NK-92 (cell line): ENCODE results near the gene PLCB1.

Source experiments
- DNase-seq: peaks from one replicate; lab custom pipeline; 2025; ENCODE audit not compliant: unreplicated experiment; lab: John Stamatoyannopoulos, UW

Gene PLCB1

GRCh38 chr20:8854571-8854970 is 722.5 kb downstream of the PLCB1 start:
- no peak for DNase-seq

GRCh38 chr20:8855315-8855714 is 723.2 kb downstream of the PLCB1 start:
- no peak for DNase-seq

DNA sequence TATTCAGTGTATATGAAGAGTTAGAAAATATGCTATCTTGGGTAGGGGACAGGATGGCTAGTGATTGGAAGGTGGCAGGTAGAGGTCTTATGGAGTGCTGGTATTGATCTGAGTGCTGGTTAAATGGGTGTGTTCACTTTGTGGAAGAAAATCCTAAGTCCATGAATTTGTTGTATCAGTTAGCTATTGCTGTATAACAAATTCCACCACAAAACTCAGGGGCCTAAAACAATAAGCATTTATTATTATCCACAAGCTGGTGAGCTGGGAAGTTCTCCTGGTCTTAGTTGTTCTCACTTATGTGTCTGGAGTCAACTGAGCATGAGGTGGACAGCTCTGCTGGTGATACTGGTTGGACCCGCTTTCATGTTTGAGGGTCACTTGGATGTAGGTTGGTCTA is 724.6 kb downstream of the PLCB1 start:
- DNase-seq = no peak

DNA sequence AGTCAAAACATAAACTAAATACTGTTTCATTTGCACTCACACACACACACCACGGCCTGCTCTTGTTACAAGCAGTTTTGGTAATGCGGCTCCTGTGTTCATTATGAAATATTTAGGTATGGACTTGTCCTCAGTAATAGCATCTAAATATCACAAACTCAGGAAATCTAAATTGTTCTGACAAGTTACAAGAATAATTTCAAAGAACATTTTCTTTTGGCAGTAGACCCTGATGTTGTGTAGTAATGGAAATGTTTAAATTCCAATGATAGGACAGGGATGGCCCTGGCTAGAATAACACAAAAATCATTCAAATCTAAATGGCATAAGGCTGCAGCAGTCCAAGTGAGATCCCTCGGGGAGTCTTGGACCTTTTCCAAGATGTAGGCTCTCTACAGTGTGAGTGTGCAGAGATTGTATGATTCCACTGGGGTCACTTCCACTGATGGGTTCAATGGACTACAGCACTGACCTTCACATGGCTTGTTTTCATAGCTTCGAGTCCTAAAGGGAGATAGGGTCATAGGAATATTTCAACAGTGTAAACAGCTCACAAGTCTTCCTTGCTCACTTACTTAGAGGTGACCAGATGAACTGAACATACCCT is 726.2 kb downstream of the PLCB1 start:
- DNase-seq = no peak

DNA sequence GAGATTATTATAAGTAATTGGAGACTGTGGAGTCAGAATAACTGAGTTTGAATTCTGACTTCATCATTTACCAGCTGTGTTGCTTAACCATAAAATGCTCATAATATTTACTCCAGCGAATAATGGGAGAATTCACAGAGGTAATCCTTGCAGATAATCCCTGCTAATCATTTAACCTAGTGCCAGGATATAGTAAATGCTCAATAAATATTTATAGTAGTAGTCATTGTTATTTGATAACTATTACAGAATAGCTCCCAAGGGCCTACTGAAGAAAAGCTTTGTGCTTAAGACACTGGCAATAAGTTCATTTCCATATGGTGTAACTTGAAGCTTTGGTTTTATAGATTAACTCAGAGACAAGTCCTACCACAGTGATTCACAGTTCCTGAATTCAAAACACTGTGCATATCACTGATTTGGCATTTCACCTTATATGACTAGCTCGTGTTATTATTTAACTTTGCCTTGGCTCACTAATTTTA is 728.0 kb downstream of the PLCB1 start:
- DNase-seq = no peak

GRCh38 chr20:8862092-8862491 is 730.0 kb downstream of the PLCB1 start:
- no peak for DNase-seq

DNA sequence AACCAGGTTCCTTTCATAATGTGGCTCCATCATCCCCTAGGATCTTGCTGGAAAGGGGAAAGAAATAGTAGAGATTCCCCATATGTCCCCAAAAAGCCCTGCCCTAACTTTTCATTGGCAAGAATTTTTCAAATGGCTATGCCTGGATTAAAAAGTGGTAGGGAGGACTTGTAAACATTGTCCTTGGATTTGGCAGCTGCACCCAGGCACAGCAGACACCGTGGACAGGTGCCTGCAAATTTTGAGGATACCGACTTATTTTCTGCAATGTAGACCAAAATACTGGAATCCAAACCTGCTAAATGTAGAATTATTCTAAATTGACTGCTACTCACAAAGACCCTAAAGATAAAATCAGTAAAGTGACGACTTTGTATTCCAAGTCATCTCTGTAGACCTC is 733.6 kb downstream of the PLCB1 start:
- DNase-seq = no peak

GRCh38 chr20:8867038-8867740 is 735.1 kb downstream of the PLCB1 start:
- DNase-seq = no peak

- no peak for DNase-seq
These were observed 738.6 kb downstream of the PLCB1 start for GRCh38 chr20:8870652-8871051.

GRCh38 chr20:8874437-8874836 is 742.4 kb downstream of the PLCB1 start:
- no peak for DNase-seq

DNA sequence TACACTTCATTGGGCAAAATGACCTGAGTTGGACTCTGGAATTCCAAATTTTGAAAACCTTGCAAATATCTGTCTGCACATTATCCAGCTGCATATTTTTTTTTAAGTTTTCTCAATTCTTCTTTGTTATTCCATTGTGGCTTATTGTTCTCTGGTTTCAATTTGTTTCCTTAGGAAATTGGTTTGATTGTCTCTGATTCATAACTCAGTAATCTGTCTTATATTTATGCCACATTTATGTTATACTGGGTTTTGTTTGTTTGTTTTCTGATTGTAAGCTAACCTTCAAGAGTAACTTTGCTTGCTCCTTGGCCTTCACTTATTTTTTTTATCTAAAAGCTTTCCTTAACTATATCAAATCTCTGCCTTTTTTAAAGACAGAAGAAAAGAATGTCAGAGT is 743.5 kb downstream of the PLCB1 start:
- DNase-seq = no peak

GRCh38 chr20:8876366-8876765 is 744.3 kb downstream of the PLCB1 start:
- DNase-seq = no peak

DNA sequence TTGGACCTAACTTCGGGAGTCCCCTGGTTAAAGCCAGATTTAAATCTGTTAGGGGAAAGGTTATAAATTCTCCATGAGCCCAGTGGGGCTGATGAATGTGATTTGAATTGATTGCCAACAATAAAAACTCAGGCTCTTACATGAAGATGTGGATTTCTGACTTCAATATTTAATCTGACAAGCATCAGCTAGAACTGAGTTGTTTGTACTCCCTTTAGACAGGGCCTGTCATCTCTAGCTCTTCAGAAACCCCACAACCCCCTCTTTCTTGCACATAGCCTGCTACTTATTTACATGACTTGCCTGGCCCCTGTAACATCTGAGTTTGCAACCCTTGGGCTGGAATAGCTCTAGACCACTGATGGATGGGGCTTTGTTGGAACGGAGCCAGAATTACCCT is 745.2 kb downstream of the PLCB1 start:
- DNase-seq = no peak

DNA sequence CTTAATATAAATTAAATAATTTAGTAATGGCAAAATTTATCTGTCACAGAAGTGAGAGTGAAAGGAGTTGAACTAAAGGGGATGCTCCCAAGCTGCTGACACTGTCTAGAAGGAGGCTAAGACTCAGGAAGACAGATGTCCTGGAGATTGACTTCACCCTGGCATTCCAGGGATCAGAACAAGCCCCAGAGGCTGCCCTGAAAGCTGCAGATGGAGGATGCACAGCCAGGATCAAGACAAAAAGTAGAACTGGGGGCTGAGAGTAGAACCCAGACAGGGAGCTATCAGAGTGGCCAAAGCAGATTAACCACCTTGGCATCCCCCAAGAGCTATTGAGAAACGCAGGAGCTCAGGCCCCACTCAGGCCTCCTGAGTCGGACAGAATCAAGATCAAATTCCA is 747.6 kb downstream of the PLCB1 start:
- DNase-seq = no peak

DNA sequence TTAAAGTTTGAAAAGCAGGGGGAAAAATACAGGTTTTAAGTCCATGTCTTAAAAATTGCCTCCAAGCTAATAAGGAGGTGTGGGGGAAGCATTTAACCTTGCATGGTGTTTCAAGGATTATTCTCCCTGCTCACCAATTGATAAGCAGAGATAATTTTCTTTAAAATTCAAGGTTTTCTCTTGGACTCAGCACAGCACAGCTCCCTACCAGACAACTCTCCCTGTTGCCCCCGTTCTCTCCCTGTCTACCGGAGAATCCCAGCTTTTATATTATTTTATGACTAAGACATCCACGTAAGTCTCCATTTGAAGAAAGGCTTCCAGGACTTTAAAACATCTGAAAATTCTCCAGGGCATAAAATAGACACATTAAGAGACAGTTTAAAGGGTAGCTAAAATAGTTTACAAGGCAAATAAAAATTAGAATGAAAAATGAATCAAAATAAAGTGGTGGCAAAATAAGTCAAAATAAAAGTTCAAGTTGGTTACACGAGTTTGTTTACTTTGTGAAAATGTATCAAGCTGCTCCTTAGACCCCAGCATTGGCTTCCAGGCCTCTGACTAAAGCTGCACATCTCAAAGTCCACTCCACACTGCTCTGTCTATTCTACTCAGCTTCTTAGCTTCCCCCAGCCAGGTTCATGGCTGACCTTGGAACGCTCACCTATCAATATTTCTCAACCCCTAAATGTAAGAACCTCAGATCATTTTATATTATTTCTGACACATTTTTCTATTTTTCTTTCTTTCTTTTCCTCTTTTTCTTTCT is 748.2 kb downstream of the PLCB1 start:
- DNase-seq = no peak

GRCh38 chr20:8891039-8891438 is 759.0 kb downstream of the PLCB1 start:
- DNase-seq = no peak

GRCh38 chr20:8895472-8895871 is 763.4 kb downstream of the PLCB1 start:
- no peak for DNase-seq

DNA sequence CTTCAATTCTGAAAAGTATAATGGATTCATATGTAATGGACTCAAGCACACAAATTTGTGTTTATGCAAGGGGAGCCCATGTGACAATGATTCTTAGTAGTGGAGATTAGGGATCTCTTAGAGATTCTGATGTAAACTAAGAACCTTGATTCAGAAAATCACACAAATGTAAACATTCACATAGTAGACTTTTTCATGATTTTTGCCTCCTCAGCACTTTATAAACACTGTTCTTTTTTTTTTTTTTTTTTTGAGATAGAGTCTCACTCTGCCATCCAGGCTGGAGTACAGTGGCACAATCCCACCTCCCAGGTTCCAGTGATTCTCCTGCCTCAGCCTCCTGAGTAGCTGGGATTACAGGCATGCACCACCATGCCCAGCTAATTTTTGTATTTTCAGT is 766.8 kb downstream of the PLCB1 start:
- DNase-seq = no peak

DNA sequence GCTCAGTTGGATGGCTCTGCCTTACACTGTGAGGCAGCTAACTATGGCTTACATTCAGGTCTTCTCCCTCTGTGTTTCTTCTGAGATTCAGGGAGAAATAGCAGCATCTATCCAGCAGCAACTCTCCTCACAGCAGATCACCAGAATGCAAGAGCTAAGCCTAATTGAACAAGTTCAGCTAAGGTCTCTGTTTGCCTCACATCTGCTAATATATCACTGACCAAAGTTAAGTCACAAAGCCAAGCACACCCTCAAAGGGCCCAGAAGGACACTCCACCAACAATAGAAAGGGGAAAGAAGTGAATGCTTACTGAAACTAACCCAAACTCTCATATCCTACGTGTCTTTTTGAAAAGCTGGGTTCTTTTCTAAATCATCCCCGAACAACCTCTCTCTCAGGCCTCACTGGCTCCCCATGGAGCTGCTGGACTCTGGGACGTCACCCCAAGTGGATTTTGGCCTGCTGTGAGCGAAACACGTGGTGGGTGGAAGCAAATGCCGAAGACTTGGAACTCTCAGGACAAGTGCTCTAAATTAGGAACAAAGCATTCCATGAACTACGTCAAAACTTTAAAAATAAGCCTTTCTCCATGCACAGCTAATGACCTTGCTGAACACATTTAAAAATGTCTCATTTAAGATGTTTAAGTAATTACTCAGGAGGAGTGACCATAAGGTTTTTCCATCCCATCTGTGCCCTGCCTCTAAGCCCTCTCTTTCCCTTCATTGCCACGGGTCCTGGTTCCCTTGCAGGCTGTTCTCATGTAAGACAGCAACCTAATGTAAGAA is 769.4 kb downstream of the PLCB1 start:
- DNase-seq = no peak

- DNase-seq = no peak
These were observed 771.9 kb downstream of the PLCB1 start for GRCh38 chr20:8903655-8904605.
